Ishikawa (cell line): ENCODE results near the gene RPRML.

Source experiments
- EP300 ChIP-seq: IDR thresholded peaks from 2 replicates; pipeline ENCODE4 v1.6.1; 2012; ENCODE audit warnings: borderline replicate concordance
- FOXM1 ChIP-seq: IDR thresholded peaks from 2 replicates; pipeline ENCODE4 v1.6.1; 2012; ENCODE audit warnings: low read depth, borderline replicate concordance
- NFIC ChIP-seq: IDR thresholded peaks from 2 replicates; pipeline ENCODE4 v1.6.1; 2012
- TF ChIP-seq, protein P1 (sequence below): IDR thresholded peaks from 2 replicates; pipeline ENCODE4 v1.6.1; 2012

DNA sequence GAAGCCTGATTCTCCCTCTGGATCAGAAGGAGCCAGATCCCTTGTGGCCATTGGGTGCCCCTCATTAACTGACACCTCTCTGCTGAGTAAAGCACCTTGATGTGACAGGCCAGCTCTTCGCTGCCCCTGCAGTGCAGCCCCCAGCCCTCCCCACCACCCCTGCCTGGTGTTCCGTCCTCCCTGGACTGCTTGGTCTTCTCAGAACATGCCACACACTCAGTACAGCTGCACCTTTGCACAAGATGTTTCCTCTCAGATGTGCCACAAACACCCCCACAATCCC is 35.9 kb downstream of the RPRML start:
- TF ChIP-seq, protein P1, sequence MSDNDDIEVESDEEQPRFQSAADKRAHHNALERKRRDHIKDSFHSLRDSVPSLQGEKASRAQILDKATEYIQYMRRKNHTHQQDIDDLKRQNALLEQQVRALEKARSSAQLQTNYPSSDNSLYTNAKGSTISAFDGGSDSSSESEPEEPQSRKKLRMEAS, result no peak
- TF ChIP-seq EP300 (no peak), NFIC (no peak), FOXM1 (no peak)
